GM19468 (cell line): ENCODE results near the gene ABCC1.
"Not testable (repeated sequence)": the region's sequence is repeated elsewhere in the genome, so short reads cannot be mapped to it uniquely, and the experiment has no call there.

Experiments used
- ATAC-seq: cut with Tn5 transposase; IDR thresholded peaks from one replicate; pipeline ENCODE4 v1.9.1; 2021; ENCODE audit warnings: mild to moderate bottlenecking, moderate library complexity, moderate number of reproducible peaks; ENCODE audit not compliant: unreplicated experiment; ENCODE audit errors: extremely low read depth

The ABCC1 gene

DNA sequence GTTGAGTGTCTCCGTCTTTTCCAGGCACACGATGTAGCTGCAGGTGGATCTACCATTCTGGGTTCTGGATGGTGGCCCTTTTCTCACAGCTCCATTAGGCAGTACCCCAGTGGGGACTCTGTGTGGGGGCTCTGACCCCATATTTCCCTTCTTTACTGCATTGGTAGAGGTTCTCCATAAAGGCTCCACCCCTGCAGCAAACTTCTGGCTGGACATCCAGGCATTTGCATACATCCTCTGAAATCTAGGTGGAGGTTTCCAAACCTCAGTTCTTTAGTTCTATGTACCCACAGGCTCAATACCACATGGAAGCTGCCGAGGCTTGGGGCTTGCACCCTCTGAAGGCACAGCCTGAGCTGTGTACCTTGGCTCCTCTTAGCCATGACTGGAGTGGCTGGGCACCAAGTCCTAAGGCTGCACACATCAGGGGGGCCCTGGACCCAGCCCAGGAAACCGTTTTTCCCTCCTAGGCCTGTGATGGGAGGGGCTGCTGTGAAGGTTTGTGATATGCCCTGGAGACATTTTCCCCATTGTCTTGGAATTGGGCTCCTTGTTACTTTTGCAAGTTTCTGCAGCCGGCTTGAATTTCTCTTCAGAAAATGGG is 14.0 kb downstream of the ABCC1 start:
- no peak for ATAC-seq

DNA sequence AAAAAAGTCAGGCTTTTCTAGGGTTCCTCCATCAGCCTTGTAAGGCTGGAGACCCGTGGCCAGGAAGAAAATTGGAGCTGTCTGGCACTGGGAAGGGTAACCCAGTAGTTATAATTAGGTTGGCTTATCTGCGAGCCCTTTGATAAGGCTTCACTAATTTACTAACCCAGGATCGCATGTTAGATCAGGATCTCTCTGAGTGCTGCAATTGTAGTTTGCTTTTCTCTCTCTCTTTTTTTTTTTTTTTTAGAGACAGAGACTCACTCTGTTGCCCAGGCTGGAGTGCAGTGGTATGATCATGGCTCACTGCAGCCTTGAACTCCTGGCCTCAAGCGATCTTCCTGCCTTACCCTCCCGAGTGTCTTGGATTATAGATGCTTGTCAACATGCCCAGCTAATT is 17.0 kb downstream of the ABCC1 start:
- no peak for ATAC-seq

GRCh38 chr16:15966836-15967546 is 17.6 kb downstream of the ABCC1 start:
- no peak for ATAC-seq

DNA sequence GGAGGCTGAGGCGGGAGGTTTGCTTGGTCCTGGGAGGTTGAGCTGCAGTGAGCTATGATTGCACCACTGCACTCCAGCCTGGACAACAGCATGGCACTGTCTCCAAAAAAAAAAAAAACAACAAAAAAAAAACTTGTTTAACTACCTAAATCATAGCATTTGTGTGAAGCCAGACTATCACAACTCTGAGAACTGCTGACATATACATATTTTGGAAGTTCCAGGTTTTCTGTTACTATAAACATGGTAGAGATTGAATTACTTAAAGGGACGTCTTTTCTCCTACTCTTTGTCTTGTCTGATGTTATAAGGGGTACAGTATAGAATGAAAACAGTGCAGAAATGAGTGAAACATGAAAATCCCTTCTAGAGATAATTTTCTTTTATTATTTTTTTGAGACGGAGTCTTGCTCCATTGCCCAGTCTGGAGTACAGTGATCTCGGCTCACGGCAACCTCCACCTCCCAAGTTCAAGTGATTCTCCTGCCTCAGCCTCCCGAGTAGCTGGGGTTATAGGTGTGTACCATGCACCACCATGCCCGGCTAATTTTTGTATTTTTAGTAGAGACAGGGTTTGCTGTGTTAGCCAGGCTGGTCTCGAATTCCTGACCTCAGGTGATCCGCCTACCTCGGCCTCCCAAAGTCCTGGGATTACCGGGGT is 18.4 kb downstream of the ABCC1 start:
- no peak for ATAC-seq

DNA sequence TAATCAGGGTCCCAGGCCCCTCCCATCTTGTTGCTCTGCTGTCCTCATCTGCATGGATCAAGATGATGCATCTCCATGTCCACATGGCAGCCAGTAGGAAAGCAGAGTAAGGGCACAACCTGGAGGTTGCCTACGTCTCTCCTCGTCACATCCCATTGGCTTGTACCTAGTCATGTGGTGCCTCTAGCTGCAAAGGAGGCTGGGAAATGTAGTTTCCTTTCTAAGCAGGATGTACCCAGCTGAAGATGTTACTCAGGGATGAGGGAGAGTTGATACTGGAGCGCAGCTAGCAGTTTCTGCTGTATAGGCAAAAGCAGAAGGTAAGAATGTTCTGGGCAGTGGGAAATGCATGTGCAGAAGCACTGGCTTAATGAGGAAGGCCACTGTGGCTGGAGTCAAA is 20.8 kb downstream of the ABCC1 start:
- no peak for ATAC-seq

GRCh38 chr16:15970743-15971439 is 21.5 kb downstream of the ABCC1 start:
- no peak for ATAC-seq

DNA sequence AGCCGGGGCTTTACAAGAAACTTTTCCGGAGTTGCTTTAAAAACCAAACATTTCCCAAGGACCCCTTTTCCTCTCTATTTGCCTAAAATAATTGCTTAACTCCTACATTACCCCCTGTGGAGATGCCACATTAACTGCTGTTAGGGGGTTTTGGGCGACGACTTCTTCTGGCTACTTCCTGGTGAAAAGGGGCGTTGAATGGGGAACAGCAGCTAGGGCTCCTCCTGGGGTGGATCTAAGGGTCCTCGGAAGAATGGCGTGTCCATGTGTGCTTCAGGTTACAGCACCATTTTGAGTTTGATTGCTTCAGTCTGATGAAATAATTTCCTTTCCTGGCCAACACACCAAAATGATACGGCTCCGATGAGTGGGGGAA is 22.0 kb downstream of the ABCC1 start:
- no peak for ATAC-seq

GRCh38 chr16:15972046-15972868 is 22.8 kb downstream of the ABCC1 start:
- ATAC-seq: no peak

DNA sequence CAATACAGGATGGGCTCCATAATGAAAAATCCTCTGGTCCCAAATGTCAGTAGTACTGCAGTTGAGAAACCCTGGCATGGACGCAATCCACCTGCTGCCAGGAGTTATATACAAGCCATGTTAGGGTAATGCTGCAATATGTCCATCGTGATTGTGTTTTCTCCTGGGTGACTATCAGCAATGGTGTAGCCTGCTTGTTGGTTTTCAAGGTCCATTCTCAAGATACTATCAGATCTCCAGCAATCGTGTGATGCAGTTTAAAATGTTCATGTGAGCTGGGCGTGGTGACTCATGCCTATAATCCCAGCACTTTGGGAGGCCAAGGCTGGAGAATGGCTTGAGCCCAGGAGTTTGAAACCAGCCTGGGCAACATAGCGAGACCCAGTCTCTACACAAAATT is 24.0 kb downstream of the ABCC1 start:
- no peak for ATAC-seq

DNA sequence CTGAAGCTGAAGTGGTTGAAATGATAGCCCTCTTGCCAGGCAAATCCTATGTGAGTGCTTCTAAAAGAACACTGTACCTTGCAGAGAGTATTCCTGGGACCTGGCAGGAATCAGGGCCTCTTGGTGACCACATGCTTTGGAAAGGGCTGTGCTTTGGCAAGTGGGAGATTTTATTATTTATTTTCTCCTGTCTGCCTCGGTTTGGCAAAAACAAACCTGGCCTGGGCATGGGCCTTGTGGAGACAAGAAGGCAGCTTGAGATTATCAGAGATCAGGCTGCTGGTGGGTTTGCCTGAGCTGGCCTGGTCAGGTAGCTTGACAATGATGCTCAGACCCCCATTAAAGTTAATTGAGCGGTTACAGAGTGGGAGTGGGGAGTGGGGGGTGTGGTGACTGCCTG is 24.6 kb downstream of the ABCC1 start:
- ATAC-seq: no peak

DNA sequence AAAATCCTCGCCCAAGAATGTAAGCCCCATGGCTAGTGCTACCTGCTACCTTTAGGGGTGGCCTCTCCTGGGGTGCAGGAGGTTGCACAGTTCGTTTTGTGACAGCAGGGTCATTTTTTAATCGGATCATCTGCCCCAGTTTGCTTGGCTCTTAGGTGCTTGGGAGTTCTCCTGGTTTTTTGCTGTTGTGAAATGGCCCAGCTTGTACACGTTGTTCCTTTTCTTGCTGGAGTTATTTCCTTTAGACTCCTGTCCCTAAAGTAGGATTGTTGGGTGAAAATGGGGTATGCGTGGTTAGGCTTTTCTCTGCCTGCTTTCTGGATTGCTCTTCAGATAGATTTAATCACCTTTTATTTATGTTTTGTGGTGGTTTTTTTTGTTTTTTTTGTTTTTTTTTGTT is 25.8 kb downstream of the ABCC1 start:
- no peak for ATAC-seq

DNA sequence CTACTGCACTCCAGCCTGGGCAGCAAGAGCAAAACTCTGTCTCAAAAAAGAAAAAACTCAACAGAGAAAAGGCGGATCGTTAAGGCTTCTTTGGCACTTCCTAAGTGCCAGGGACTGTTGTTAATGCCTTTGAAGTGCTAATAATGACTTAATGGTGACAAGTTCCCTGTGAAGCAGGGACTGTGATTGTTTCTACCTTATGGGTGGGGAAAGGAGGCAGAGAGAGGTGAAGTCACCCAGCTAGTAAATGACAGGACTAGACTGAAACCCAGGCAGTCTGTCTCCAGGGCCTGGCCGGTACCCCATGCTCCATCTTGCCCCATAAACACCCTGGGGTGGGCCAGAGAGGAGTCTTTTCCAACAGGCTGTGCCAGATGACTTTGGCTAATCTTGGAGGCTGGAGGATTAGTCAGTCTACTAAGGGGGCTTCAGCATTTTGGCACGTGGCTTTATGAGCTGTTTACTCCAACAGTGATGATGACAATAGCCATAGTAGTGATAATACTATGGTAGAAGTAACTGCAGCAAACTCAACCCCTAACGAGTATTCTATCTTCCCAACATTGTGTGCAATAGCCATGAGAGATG is 26.9 kb downstream of the ABCC1 start:
- ATAC-seq: no peak

DNA sequence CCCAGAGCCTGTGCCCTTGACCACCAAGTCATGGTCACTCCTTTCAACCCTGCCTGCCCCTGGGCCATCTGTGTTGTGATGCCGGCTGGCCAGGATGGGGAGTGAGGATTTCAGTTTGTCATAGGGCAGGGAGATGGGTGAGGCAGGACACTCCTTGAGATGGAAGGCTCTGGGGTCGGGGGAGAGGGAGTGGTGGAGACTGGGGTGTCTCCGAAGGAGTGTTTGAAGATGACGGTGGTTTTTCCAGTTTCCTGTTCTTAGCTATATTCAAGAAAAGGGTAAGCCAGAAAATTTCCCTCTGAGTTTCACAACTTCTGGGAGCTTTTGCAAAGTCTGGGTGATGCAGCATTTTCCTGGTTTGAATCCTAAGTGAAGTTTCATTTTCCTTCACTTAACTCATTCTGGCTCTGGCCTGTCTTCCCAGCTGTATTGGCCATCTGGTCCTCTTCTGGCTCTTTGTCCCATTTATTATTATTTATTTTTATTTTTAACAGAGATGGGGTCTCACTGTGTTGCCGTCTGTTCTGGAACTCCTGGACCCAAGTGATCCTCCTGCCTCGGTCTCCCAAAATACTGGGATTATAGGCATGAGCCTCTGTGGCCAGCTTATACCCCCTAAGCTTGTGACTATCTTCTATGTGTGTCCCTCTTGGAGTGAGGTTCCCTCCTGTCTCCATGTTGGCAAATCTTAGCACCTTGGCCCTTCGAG is 27.7 kb downstream of the ABCC1 start:
- ATAC-seq: no peak

DNA sequence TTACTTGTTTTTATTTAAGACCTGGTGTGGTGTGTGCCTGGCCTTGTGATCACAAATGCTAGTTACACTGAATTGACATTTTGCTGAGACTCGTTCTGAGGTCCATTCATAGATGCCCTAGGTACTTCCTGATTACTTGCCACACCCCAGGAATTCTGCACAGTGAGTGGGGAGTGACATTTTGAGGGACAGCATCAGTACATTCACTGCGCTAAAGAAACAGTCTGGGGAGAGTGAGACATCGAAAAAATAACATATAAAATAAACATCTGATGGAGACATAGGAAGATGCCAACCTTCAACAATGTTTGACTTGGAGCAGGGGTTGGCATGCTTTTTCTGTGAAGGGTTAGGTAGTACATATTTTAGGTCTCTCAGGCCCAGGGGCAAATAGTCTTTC is 30.4 kb downstream of the ABCC1 start:
- ATAC-seq: no peak

DNA sequence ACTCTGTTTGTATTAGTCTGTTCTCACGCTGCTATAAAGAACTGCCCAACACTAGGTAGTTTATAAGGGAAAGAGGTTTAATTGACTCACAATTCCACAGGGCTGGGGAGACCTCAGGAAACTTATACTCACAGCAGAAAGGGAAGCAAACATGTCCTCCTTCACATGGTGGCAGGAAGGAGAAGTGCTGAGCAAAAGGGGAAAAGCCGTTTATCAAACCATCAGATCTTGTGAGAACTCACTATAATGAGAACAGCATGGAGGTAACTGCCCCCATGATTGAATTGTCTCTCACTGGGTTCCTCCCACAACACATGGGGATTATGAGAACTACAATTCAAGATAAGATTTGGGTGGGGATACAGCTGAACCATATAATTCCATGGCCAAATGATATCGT is 30.9 kb downstream of the ABCC1 start:
- no peak for ATAC-seq

DNA sequence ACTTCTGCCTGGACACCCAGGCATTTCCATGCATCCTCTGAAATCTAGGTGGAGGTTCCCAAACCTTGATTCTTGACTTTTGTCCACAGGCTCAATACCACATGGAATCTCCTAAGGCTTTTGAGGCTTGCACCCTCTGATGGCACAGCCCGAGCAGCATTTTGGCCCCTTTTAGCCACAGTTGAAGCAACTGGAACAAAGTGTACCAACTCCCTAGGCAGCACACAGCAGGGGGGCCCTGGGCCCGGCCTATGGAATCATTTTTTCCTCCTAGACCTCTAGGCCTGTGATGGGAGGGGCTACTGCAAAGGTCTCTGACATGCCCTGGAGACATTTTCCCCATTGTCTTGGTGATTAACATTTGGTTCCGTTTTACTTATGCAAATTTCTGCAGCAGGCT is 32.0 kb downstream of the ABCC1 start:
- ATAC-seq: no peak

DNA sequence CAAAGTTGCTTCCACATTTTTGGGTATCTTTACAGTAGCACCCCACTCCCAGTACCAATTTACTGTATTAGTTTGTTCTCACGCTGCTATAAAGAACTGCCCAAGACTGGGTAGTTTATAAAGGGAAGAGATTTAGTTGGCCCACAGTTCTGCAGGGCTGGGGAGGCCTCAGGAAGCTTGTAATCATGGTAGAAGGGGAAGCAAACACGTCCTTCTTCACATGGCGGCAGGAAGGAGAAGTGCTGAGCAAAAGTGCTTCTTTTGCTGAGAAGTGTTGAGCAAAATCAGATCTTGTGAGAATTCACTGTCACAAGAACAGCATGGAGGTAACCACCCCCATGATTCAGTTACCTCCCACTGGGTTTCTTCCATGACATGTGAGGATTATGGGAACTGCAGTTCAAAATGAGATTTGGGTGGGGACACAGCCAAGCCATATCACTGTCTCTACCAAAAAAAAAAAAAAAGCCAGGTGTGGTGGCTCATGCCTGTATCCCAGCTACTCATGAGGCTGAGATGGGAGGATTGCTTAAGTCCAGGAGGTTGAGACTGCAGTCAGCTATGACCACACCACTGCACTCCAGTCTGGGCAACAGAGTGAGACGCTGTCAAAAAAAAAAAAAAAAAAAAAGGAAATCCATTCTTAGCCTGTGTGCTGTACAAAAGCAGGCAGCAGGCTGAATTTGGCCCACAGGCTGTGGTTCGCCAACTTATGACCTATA is 32.9 kb downstream of the ABCC1 start:
- not testable (repeated sequence) for ATAC-seq

DNA sequence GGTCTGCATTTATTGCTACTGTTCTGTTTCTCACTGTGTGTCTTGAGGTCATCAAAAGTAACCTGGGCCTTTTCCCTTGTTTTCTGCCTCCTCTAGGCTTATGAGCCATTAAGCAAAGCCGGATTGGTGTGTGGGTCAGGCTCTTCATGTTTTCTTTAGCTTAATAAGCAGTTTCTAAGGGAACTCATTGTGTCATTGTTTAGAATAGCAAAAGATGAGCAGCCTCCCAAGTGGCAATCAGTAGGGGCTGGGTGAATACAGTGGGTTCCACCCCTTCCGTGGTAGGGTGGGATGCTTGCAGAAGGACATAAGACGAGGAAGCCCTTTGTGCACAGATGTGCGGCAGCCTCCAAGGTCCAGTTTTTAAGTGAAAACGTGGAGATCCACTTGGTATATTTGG is 34.5 kb downstream of the ABCC1 start:
- no peak for ATAC-seq

GRCh38 chr16:15985144-15985543 is 35.7 kb downstream of the ABCC1 start:
- no peak for ATAC-seq
